ENCODE measurements around the gene TMEM158. TPM values are rescaled to one million over a fixed set of nuclear protein-coding genes. Genes with fewer than 3 reads are reported as not detected.

TMEM158 gene
- total RNA-seq, 4 donors from 2014 or later, result 0.97 to 4.6 (median 2.2) TPM

DNA sequence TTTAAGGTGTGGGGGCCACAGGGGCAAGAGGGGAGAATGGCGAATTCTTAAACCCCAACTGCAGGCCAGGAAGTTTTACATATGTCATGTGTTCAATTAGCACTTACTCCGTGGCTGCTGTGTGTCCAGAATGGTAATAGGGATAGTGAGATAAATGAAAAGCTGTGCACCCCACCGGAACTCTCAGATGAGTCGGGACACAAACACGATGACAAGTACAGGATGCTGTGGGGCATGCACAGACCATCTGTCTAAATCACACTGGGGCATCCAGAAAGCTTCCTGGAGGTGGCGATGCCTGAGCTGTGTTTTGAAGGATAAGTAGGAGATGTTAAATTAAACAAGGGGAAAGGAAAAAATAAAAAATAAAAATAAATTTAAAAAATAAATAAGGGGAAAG is 18.3 kb upstream of the TMEM158 start:
- no peak overlapping the region for H3K27ac ChIP-seq
- H3K4me1 ChIP-seq, result peaks cover 6% of the 10 kb centered on the region
- no peak overlapping the region for H3K4me3 ChIP-seq
- DNase-seq (ENCODE audit: low spot score in 2 of 2), result no peak
- no peaks in the 10 kb centered on the region for H3K36me3 ChIP-seq
- no peaks in the 10 kb centered on the region for H3K9me3 ChIP-seq
- no peak for TF ChIP-seq EP300 (IDR thresholded peaks at IDR 0.05)
- TF ChIP-seq, protein P1, sequence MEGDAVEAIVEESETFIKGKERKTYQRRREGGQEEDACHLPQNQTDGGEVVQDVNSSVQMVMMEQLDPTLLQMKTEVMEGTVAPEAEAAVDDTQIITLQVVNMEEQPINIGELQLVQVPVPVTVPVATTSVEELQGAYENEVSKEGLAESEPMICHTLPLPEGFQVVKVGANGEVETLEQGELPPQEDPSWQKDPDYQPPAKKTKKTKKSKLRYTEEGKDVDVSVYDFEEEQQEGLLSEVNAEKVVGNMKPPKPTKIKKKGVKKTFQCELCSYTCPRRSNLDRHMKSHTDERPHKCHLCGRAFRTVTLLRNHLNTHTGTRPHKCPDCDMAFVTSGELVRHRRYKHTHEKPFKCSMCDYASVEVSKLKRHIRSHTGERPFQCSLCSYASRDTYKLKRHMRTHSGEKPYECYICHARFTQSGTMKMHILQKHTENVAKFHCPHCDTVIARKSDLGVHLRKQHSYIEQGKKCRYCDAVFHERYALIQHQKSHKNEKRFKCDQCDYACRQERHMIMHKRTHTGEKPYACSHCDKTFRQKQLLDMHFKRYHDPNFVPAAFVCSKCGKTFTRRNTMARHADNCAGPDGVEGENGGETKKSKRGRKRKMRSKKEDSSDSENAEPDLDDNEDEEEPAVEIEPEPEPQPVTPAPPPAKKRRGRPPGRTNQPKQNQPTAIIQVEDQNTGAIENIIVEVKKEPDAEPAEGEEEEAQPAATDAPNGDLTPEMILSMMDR (IDR thresholded peaks at IDR 0.05), result no peak
- TF ChIP-seq POLR2A (IDR thresholded peaks at IDR 0.05), result no peak
- no peak for TF ChIP-seq POLR2AphosphoS5 (IDR thresholded peaks at IDR 0.05)
- WGBS, result 80% methylated on average over 6 of the region's 6 CpGs
- H3K27me3 ChIP-seq, result no peaks in the 10 kb centered on the region

GRCh38 chr3:45241206-45241605 is 15.1 kb upstream of the TMEM158 start:
- WGBS, result 81% methylated on average over 3 of the region's 3 CpGs
- no peak for DNase-seq (ENCODE audit: low spot score in 2 of 2)
- peaks cover 3% of the 10 kb centered on the region for H3K4me1 ChIP-seq
- H3K27me3 ChIP-seq, result no peaks in the 10 kb centered on the region
- H3K36me3 ChIP-seq, result no peaks in the 10 kb centered on the region
- H3K4me3 ChIP-seq, result no peak overlapping the region
- no peak overlapping the region for H3K27ac ChIP-seq
- TF ChIP-seq POLR2AphosphoS5 (IDR thresholded peaks at IDR 0.05) (no peak), POLR2A (IDR thresholded peaks at IDR 0.05) (no peak), EP300 (IDR thresholded peaks at IDR 0.05) (no peak)
- TF ChIP-seq, protein P1 (IDR thresholded peaks at IDR 0.05), result no peak
- no peaks in the 10 kb centered on the region for H3K9me3 ChIP-seq

- no peaks in the 10 kb centered on the region for H3K4me1 ChIP-seq
- 92% methylated on average over 4 of the region's 4 CpGs for WGBS
- no peaks in the 10 kb centered on the region for H3K27me3 ChIP-seq
- no peak overlapping the region for H3K4me3 ChIP-seq
- TF ChIP-seq POLR2AphosphoS5 (IDR thresholded peaks at IDR 0.05), result no peak
- TF ChIP-seq, protein P1 (IDR thresholded peaks at IDR 0.05), result no peak
- TF ChIP-seq POLR2A (IDR thresholded peaks at IDR 0.05), result no peak
- TF ChIP-seq EP300 (IDR thresholded peaks at IDR 0.05), result no peak
- H3K36me3 ChIP-seq, result no peaks in the 10 kb centered on the region
- H3K9me3 ChIP-seq, result no peaks in the 10 kb centered on the region
- no peak for DNase-seq (ENCODE audit: low spot score in 2 of 2)
- no peak overlapping the region for H3K27ac ChIP-seq
Measured at GRCh38 chr3:45240292-45240691, 14.2 kb upstream of the TMEM158 start.

DNA sequence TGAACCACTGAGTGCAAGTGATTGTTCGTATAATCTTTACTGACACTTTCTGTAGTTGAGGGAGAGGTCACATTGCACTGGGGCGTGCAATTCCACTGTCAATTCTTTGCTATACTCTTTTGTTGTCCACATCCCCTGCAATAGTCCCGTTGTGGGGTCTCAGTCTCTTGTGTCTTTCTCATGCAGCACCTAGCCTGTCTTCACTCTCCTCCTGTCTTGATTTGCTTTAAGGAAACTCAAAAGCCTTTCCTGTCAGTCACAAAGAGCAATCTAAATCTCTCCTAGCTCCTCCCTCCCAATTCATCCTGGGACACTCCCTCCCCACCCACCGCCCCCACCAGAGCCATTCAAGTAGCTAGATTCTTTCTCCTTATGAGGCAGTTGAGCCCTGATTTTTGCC is 13.2 kb upstream of the TMEM158 start:
- 89% methylated on average over 4 of the region's 4 CpGs for WGBS
- Histone ChIP-seq H3K36me3 (no peaks in the 10 kb centered on the region), H3K9me3 (no peaks in the 10 kb centered on the region), H3K4me1 (no peaks in the 10 kb centered on the region), H3K4me3 (no peak overlapping the region), H3K27me3 (no peaks in the 10 kb centered on the region), H3K27ac (no peak overlapping the region)
- DNase-seq (ENCODE audit: low spot score in 2 of 2), result no peak
- TF ChIP-seq POLR2A (IDR thresholded peaks at IDR 0.05) (no peak), EP300 (IDR thresholded peaks at IDR 0.05) (no peak), POLR2AphosphoS5 (IDR thresholded peaks at IDR 0.05) (no peak)
- TF ChIP-seq, protein P1 (IDR thresholded peaks at IDR 0.05), result no peak

DNA sequence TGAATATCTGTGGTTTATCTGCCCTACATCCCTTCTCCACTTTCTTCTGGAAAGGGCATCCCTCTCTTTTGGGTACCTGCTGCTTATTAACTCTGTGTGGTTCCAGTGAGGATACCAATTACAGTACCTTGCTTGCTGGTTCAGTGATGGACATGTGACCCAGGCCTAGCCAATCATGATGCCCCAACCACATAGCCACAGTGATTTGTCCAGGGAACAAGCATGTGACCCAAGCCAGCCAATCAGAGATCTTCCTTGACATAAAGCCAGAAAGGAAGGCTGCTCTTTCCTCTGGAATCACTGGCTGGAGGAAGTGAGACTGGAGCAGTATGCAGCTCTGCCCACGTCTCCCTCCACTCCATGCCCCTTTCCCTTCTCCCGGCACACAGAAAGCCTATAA is 10.9 kb upstream of the TMEM158 start:
- Histone ChIP-seq H3K27ac (no peak overlapping the region), H3K4me3 (no peak overlapping the region), H3K27me3 (no peaks in the 10 kb centered on the region), H3K36me3 (no peaks in the 10 kb centered on the region), H3K9me3 (no peaks in the 10 kb centered on the region), H3K4me1 (no peaks in the 10 kb centered on the region)
- TF ChIP-seq POLR2A (IDR thresholded peaks at IDR 0.05) (no peak), EP300 (IDR thresholded peaks at IDR 0.05) (no peak), POLR2AphosphoS5 (IDR thresholded peaks at IDR 0.05) (no peak)
- TF ChIP-seq, protein P1 (IDR thresholded peaks at IDR 0.05), result no peak
- no peak for DNase-seq (ENCODE audit: low spot score in 2 of 2)
- WGBS, result 88% methylated on average over 2 of the region's 2 CpGs
